Hippocampal formation (tissue), 2 donors: ENCODE measurements around the gene ADIPOR2.

ENCODE experiments used
- DNase-seq, 2 donors: peaks; one replicate each; lab custom pipeline; 2025; lab: John Stamatoyannopoulos, UW

Gene ADIPOR2

GRCh38 chr12:1799051-1799881 is 108.4 kb downstream of the ADIPOR2 start:
- DNase-seq, result no peak

- DNase-seq, result no peak
Measured at GRCh38 chr12:1799882-1800400, 109.1 kb downstream of the ADIPOR2 start.

- peak in 1 of 2 donors; percentile 18 for DNase-seq
Measured at GRCh38 chr12:1800401-1801302, 109.8 kb downstream of the ADIPOR2 start.

GRCh38 chr12:1801303-1801975 is 110.6 kb downstream of the ADIPOR2 start:
- no peak for DNase-seq

- no peak for DNase-seq
Measured at GRCh38 chr12:1803736-1804135, 112.9 kb downstream of the ADIPOR2 start.

GRCh38 chr12:1804545-1805332 is 113.9 kb downstream of the ADIPOR2 start:
- peak; percentile 73 to 83 for DNase-seq

- no peak for DNase-seq
Measured at GRCh38 chr12:1805441-1806081, 114.7 kb downstream of the ADIPOR2 start.

- DNase-seq, result no peak
Measured at GRCh38 chr12:1806301-1807086, 115.6 kb downstream of the ADIPOR2 start.

GRCh38 chr12:1807087-1807860 is 116.4 kb downstream of the ADIPOR2 start:
- DNase-seq, result no peak

- no peak for DNase-seq
Measured at GRCh38 chr12:1808036-1808797, 117.3 kb downstream of the ADIPOR2 start.

- no peak for DNase-seq
Measured at GRCh38 chr12:1808798-1809480, 118.1 kb downstream of the ADIPOR2 start.

- DNase-seq, result no peak
Measured at GRCh38 chr12:1809591-1810190, 118.8 kb downstream of the ADIPOR2 start.

GRCh38 chr12:1810201-1810930 is 119.5 kb downstream of the ADIPOR2 start:
- no peak for DNase-seq

GRCh38 chr12:1810931-1811280 is 120.0 kb downstream of the ADIPOR2 start:
- no peak for DNase-seq

- DNase-seq, result no peak
Measured at GRCh38 chr12:1811281-1811947, 120.5 kb downstream of the ADIPOR2 start.

GRCh38 chr12:1811948-1812291 is 121.0 kb downstream of the ADIPOR2 start:
- no peak for DNase-seq
